ENCODE data around the gene PPFIA2. TPM values are rescaled to one million over a fixed set of nuclear protein-coding genes. Genes with fewer than 3 reads are reported as not detected.

The PPFIA2 gene
- total RNA-seq, 1 donor from 2014 or later: 0.26 TPM

GRCh38 chr12:81359736-81360135 is 399.4 kb downstream of the PPFIA2 start:
- FAIRE-seq: no peak
- TF ChIP-seq CTCF (IDR thresholded peaks at IDR 0.05; ENCODE audit: insufficient read depth, low read length, severe bottlenecking): no peak
- H3K36me3 ChIP-seq (ENCODE audit: control insufficient read depth, insufficient read depth, low read length): no peaks in the 10 kb centered on the region
- no peak for DNase-seq (ENCODE audit: low read depth)
- no peak overlapping the region for H3K4me3 ChIP-seq (ENCODE audit: low read depth, low read length)
- no peaks in the 10 kb centered on the region for H3K27me3 ChIP-seq (ENCODE audit: control insufficient read depth, insufficient read depth, low read length)

GRCh38 chr12:81354327-81354932 is 404.7 kb downstream of the PPFIA2 start:
- H3K36me3 ChIP-seq (ENCODE audit: control insufficient read depth, insufficient read depth, low read length): no peaks in the 10 kb centered on the region
- no peak for FAIRE-seq
- H3K4me3 ChIP-seq (ENCODE audit: low read depth, low read length): no peak overlapping the region
- H3K27me3 ChIP-seq (ENCODE audit: control insufficient read depth, insufficient read depth, low read length): no peaks in the 10 kb centered on the region
- TF ChIP-seq CTCF (IDR thresholded peaks at IDR 0.05; ENCODE audit: insufficient read depth, low read length, severe bottlenecking): no peak
- no peak for DNase-seq (ENCODE audit: low read depth)

GRCh38 chr12:81350309-81350708 is 408.8 kb downstream of the PPFIA2 start:
- H3K36me3 ChIP-seq (ENCODE audit: control insufficient read depth, insufficient read depth, low read length): no peaks in the 10 kb centered on the region
- TF ChIP-seq CTCF (IDR thresholded peaks at IDR 0.05; ENCODE audit: insufficient read depth, low read length, severe bottlenecking): no peak
- no peak for FAIRE-seq
- H3K27me3 ChIP-seq (ENCODE audit: control insufficient read depth, insufficient read depth, low read length): no peaks in the 10 kb centered on the region
- no peak for DNase-seq (ENCODE audit: low read depth)
- H3K4me3 ChIP-seq (ENCODE audit: low read depth, low read length): no peak overlapping the region

- no peaks in the 10 kb centered on the region for H3K27me3 ChIP-seq (ENCODE audit: control insufficient read depth, insufficient read depth, low read length)
- no peaks in the 10 kb centered on the region for H3K36me3 ChIP-seq (ENCODE audit: control insufficient read depth, insufficient read depth, low read length)
- TF ChIP-seq CTCF (IDR thresholded peaks at IDR 0.05; ENCODE audit: insufficient read depth, low read length, severe bottlenecking): no peak
- no peak for FAIRE-seq
- H3K4me3 ChIP-seq (ENCODE audit: low read depth, low read length): no peak overlapping the region
- no peak for DNase-seq (ENCODE audit: low read depth)
These were observed 411.7 kb downstream of the PPFIA2 start for GRCh38 chr12:81347404-81347803.

GRCh38 chr12:81340910-81341309 is 418.2 kb downstream of the PPFIA2 start:
- DNase-seq (ENCODE audit: low read depth) (no peak), FAIRE-seq (no peak)
- Histone ChIP-seq H3K36me3 (ENCODE audit: control insufficient read depth, insufficient read depth, low read length) (no peaks in the 10 kb centered on the region), H3K27me3 (ENCODE audit: control insufficient read depth, insufficient read depth, low read length) (no peaks in the 10 kb centered on the region), H3K4me3 (ENCODE audit: low read depth, low read length) (no peak overlapping the region)
- no peak for TF ChIP-seq CTCF (IDR thresholded peaks at IDR 0.05; ENCODE audit: insufficient read depth, low read length, severe bottlenecking)

- no peak for FAIRE-seq
- no peak for TF ChIP-seq CTCF (IDR thresholded peaks at IDR 0.05; ENCODE audit: insufficient read depth, low read length, severe bottlenecking)
These were observed 420.1 kb downstream of the PPFIA2 start for GRCh38 chr12:81339071-81339470.

More at GRCh38 chr12:81339071-81339470, 420.1 kb downstream of the PPFIA2 start:
- Histone ChIP-seq H3K36me3 (ENCODE audit: control insufficient read depth, insufficient read depth, low read length) (no peaks in the 10 kb centered on the region), H3K27me3 (ENCODE audit: control insufficient read depth, insufficient read depth, low read length) (no peaks in the 10 kb centered on the region), H3K4me3 (ENCODE audit: low read depth, low read length) (no peak overlapping the region)
- DNase-seq (ENCODE audit: low read depth): no peak
